Kasumi-1 (cell line): ENCODE data around the gene UTP18.
"Not testable (repeated sequence)": the region's sequence is repeated elsewhere in the genome, so short reads cannot be mapped to it uniquely, and the experiment has no call there.

ENCODE experiments used
- DNase-seq, 2 experiments: peaks; one replicate each; lab custom pipeline; 2025; lab: John Stamatoyannopoulos, UW

Gene UTP18

GRCh38 chr17:51260237-51261023 is at the start of gene UTP18:
UTP18 (plus strand) TSS chr17:51260546; CDS start chr17:51260585, 39 bp downstream.
- peak; percentile 99 for DNase-seq

DNA sequence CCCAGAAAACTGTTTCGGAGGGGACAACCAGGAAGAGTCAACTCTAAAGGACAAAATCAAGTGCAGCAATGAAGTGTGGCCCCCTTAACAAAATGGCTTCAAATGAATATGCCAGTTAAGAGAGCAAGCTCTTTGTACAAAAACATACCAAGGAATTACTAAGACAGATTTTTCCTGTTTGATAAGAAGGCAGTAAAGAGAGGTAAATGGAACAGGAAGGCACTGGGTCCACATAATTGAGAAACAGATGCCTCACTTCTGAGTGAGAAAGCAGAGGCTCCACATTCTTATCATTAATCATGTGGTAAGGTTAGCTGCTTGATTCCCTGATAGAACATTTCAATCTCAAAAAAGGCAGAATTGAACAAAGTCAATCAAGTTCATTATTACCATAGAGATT is 45.4 kb upstream of the UTP18 start:
- no peak for DNase-seq

GRCh38 chr17:51217946-51218345 is 42.4 kb upstream of the UTP18 start:
- no peak for DNase-seq

- no peak for DNase-seq
Measured at GRCh38 chr17:51221322-51221721, 39.0 kb upstream of the UTP18 start.

- DNase-seq: no peak
Measured at GRCh38 chr17:51224402-51225262, 35.7 kb upstream of the UTP18 start.

- not testable (repeated sequence) for DNase-seq
Measured at GRCh38 chr17:51225523-51225922, 34.8 kb upstream of the UTP18 start.

GRCh38 chr17:51228161-51228560 is 32.2 kb upstream of the UTP18 start:
- DNase-seq: no peak

GRCh38 chr17:51229889-51230288 is 30.5 kb upstream of the UTP18 start:
- DNase-seq: no peak

- DNase-seq: no peak
Measured at GRCh38 chr17:51230306-51230705, 30.0 kb upstream of the UTP18 start.

DNA sequence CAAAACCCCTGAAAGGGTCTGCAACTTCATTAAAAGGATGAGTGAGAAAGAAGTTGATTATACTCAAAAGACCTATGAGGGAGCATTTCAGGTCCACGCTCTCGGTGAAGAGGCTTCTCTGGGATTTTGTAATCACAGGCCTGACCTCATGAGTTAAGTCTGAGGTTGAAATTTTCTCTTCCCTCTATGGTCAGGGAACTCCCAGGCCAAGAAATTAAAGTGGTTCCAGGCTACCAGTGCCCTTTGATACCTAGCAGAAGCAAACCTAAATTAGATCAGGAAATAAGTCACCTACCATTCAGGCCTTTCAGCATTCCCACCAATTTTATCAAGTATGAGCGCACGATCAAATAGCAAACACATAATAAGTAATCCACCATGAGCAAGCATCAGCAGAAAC is 28.3 kb upstream of the UTP18 start:
- DNase-seq: no peak

GRCh38 chr17:51234162-51234561 is 26.2 kb upstream of the UTP18 start:
- no peak for DNase-seq

DNA sequence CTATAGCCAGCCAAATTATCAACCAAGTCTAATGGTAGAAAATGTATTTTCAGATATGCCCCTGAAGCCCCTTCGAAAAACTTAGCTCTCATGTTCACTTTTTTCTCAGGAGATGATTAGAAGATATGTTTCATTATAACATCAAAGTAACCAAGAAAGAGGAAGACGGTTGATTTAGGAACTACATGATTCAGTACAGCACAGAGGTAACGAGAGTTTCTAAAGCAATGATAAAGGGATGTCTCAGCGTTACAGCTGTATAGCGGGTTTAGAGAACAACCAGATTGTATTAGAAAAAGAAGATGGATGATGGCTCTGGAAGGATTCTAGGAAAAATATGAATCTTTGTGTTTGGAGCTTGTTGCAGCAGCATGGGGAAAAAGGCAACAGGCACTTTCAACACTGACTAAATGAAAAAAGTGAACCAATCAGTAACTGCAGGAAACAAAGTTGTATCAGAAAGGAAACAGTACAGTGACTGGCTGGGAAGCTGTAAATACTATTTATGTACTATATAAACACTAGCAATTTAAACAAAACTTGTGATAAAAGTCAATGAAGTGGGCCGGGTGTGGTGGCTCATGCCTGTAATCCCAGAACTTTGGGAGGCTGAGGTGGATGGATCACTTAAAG is 22.0 kb upstream of the UTP18 start:
- peak; percentile 69 to 79 for DNase-seq

- DNase-seq: no peak
Measured at GRCh38 chr17:51240275-51240674, 20.1 kb upstream of the UTP18 start.

GRCh38 chr17:51244041-51244440 is 16.3 kb upstream of the UTP18 start:
- no peak for DNase-seq

- DNase-seq: no peak
Measured at GRCh38 chr17:51245535-51245934, 14.8 kb upstream of the UTP18 start.

DNA sequence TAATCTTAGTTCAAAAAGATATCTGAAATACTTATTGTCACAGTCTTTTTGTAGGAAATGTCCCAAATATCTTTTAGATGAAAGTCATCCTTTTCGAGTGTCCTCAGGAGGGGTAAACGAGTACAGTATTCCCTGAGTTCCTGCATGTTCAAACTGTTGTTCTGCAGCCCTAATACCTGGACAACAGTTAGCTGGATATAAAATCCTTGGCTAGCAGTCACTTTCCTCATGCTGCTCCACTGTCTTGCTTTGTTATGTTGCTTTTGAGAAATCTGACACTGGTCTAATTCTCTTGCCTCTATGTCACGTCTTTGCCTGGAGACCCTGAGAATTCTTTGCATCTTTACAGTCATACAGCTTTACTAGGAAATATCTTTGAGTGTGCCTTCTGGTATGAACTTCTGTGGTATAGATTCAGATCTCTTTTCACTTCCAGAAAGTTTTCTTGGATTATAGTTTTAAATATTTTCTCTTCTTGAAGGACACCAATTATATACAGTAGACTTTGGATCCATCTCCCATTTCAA is 10.0 kb upstream of the UTP18 start:
- DNase-seq: no peak

GRCh38 chr17:51251010-51251409 is 9.3 kb upstream of the UTP18 start:
- DNase-seq: no peak

DNA sequence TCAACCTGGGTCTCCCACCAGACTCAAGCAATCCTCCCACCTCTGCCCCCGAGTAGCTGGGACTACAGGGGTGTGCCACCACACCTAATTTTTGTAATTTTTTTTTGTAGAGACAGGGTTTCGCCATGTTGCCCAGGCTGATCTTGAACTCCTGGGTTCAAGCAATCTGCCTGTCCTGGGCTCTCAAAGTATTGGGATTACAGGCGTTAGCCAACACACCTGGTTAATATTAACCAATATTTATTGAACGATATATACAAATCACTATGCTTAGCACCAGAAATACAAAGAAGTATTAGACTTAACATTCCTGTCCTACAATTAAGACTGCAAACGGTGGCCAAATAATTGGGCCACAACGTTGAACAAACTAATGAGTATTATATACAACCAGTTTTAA is 4.7 kb upstream of the UTP18 start:
- no peak for DNase-seq

DNA sequence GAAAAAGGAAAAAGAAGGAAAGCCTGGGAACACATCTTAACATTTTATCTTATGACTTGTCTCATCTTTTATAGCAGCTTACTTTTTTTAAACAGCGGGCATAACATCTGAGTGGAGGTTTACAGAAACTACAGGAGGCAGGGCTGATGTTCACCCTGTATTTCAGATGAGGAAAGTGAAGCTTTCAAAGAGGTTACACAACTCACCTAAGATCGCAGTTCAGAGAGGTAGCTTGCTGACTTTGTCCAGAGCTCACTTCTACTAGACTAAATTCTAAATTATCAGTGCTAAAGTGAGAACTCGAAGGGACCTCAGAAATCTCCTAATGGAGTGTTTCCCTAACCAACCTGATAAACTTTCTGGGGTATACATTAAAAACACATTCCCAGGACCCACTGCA is 4.2 kb upstream of the UTP18 start:
- no peak for DNase-seq

- DNase-seq: no peak
Measured at GRCh38 chr17:51257150-51258081, 2.9 kb upstream of the UTP18 start.
